HepG2 (cell line): ENCODE data around the gene PSMA7. TPM values are rescaled to one million over a fixed set of nuclear protein-coding genes. Genes with fewer than 3 reads are reported as not detected.

Experiments used
- CCAR2 ChIP-seq: fragments of 200-400 bp; formaldehyde crosslinking; optimal IDR thresholded peaks from 2 replicates; pipeline ENCODE3; 2018; ENCODE audit warnings: low read depth, mild to moderate bottlenecking, low read length, moderate library complexity
- ELK4 ChIP-seq: sonication (generic); formaldehyde crosslinking; IDR thresholded peaks from 2 replicates; pipeline ENCODE4 v1.9.0; 2021; ENCODE audit warnings: missing genetic modification reagents, borderline replicate concordance
- JUND ChIP-seq: sonication (generic); formaldehyde crosslinking; IDR thresholded peaks from 2 replicates; pipeline ENCODE4 v1.8.0; 2022; ENCODE audit warnings: mild to moderate bottlenecking, missing genetic modification reagents
- MZF1 ChIP-seq: sonication (generic); formaldehyde crosslinking; IDR thresholded peaks from 2 replicates; pipeline ENCODE4 v1.8.1; 2023; ENCODE audit warnings: mild to moderate bottlenecking, missing genetic modification reagents, borderline replicate concordance
- PAXIP1 ChIP-seq: sonication (generic); formaldehyde crosslinking; conservative IDR thresholded peaks from 2 replicates; pipeline ENCODE4 v1.4.0; 2020; ENCODE audit warnings: mild to moderate bottlenecking, missing genetic modification reagents, moderate library complexity
- ZNF577 ChIP-seq: sonication (generic); formaldehyde crosslinking; IDR thresholded peaks from 2 replicates; pipeline ENCODE4 v1.4.0; 2020; ENCODE audit warnings: mild to moderate bottlenecking, low read depth, missing genetic modification reagents, borderline replicate concordance
- polyA plus RNA-seq, 8 experiments: library from polyadenylated mRNA; depleted of rRNA in 3 of 8; stranded (reverse) in 7 of 8; unstranded in 1 of 8; fragments of >200 nt; fragmentation: Illumina TruSeq in 4 of 8; extraction: Trizol in 4 of 8; gene quantifications; 2 replicates each; pipeline versions ENCODE4 v1.2.1 to v1.2.3, GENCODE V29; 2011 to 2016; ENCODE audit warnings: low read depth in 4 of 8, missing spikeins in 1 of 8, mixed read lengths in 1 of 8; ENCODE audit not compliant: insufficient read depth in 1 of 8
- total RNA-seq, 5 experiments: library from RNA; depleted of rRNA; stranded (reverse); fragments of >200 nt; fragmentation: Illumina TruSeq; extraction: Trizol; gene quantifications; 2 replicates each; pipeline ENCODE4 v1.2.3, GENCODE V29; 2016; ENCODE audit warnings: low read depth in 1 of 5
- TF ChIP-seq, protein P1 (sequence below): sonication (generic); formaldehyde crosslinking; IDR thresholded peaks from 2 replicates; pipeline ENCODE4 v1.4.0; 2020; ENCODE audit warnings: missing genetic modification reagents, borderline replicate concordance
- TF ChIP-seq, protein P2 (sequence below): sonication (generic); formaldehyde crosslinking; IDR thresholded peaks from 2 replicates; pipeline ENCODE4 v1.4.0; 2020; ENCODE audit warnings: missing genetic modification reagents, mild to moderate bottlenecking, borderline replicate concordance
- TF ChIP-seq, protein P3 (sequence below): sonication (generic); formaldehyde crosslinking; IDR thresholded peaks from 2 replicates; pipeline ENCODE4 v1.5.0; 2020; ENCODE audit warnings: mild to moderate bottlenecking, missing genetic modification reagents, borderline replicate concordance

Gene PSMA7
- total and polyA plus RNA-seq, 2 of the 13 experiments (the other 11 are each of a cell fraction or from before 2014, with no cell fraction given): 531 to 631 TPM

- TF ChIP-seq, protein P1, sequence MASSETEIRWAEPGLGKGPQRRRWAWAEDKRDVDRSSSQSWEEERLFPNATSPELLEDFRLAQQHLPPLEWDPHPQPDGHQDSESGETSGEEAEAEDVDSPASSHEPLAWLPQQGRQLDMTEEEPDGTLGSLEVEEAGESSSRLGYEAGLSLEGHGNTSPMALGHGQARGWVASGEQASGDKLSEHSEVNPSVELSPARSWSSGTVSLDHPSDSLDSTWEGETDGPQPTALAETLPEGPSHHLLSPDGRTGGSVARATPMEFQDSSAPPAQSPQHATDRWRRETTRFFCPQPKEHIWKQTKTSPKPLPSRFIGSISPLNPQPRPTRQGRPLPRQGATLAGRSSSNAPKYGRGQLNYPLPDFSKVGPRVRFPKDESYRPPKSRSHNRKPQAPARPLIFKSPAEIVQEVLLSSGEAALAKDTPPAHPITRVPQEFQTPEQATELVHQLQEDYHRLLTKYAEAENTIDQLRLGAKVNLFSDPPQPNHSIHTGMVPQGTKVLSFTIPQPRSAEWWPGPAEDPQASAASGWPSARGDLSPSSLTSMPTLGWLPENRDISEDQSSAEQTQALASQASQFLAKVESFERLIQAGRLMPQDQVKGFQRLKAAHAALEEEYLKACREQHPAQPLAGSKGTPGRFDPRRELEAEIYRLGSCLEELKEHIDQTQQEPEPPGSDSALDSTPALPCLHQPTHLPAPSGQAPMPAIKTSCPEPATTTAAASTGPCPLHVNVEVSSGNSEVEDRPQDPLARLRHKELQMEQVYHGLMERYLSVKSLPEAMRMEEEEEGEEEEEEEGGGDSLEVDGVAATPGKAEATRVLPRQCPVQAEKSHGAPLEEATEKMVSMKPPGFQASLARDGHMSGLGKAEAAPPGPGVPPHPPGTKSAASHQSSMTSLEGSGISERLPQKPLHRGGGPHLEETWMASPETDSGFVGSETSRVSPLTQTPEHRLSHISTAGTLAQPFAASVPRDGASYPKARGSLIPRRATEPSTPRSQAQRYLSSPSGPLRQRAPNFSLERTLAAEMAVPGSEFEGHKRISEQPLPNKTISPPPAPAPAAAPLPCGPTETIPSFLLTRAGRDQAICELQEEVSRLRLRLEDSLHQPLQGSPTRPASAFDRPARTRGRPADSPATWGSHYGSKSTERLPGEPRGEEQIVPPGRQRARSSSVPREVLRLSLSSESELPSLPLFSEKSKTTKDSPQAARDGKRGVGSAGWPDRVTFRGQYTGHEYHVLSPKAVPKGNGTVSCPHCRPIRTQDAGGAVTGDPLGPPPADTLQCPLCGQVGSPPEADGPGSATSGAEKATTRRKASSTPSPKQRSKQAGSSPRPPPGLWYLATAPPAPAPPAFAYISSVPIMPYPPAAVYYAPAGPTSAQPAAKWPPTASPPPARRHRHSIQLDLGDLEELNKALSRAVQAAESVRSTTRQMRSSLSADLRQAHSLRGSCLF: no peak
- no peak for TF ChIP-seq JUND (CRISPR knock-in tag)
- TF ChIP-seq MZF1: peak; percentile 46; the same call in 1 of the 2 replicates
- no peak for TF ChIP-seq ZNF577 (CRISPR knock-in tag)
- TF ChIP-seq PAXIP1: 0 out of 2 replicates have a peak, but pooled peaks have one; percentile 17
- TF ChIP-seq, protein P2, sequence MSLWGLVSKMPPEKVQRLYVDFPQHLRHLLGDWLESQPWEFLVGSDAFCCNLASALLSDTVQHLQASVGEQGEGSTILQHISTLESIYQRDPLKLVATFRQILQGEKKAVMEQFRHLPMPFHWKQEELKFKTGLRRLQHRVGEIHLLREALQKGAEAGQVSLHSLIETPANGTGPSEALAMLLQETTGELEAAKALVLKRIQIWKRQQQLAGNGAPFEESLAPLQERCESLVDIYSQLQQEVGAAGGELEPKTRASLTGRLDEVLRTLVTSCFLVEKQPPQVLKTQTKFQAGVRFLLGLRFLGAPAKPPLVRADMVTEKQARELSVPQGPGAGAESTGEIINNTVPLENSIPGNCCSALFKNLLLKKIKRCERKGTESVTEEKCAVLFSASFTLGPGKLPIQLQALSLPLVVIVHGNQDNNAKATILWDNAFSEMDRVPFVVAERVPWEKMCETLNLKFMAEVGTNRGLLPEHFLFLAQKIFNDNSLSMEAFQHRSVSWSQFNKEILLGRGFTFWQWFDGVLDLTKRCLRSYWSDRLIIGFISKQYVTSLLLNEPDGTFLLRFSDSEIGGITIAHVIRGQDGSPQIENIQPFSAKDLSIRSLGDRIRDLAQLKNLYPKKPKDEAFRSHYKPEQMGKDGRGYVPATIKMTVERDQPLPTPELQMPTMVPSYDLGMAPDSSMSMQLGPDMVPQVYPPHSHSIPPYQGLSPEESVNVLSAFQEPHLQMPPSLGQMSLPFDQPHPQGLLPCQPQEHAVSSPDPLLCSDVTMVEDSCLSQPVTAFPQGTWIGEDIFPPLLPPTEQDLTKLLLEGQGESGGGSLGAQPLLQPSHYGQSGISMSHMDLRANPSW (CRISPR knock-in tag): no peak
- TF ChIP-seq, protein P3, sequence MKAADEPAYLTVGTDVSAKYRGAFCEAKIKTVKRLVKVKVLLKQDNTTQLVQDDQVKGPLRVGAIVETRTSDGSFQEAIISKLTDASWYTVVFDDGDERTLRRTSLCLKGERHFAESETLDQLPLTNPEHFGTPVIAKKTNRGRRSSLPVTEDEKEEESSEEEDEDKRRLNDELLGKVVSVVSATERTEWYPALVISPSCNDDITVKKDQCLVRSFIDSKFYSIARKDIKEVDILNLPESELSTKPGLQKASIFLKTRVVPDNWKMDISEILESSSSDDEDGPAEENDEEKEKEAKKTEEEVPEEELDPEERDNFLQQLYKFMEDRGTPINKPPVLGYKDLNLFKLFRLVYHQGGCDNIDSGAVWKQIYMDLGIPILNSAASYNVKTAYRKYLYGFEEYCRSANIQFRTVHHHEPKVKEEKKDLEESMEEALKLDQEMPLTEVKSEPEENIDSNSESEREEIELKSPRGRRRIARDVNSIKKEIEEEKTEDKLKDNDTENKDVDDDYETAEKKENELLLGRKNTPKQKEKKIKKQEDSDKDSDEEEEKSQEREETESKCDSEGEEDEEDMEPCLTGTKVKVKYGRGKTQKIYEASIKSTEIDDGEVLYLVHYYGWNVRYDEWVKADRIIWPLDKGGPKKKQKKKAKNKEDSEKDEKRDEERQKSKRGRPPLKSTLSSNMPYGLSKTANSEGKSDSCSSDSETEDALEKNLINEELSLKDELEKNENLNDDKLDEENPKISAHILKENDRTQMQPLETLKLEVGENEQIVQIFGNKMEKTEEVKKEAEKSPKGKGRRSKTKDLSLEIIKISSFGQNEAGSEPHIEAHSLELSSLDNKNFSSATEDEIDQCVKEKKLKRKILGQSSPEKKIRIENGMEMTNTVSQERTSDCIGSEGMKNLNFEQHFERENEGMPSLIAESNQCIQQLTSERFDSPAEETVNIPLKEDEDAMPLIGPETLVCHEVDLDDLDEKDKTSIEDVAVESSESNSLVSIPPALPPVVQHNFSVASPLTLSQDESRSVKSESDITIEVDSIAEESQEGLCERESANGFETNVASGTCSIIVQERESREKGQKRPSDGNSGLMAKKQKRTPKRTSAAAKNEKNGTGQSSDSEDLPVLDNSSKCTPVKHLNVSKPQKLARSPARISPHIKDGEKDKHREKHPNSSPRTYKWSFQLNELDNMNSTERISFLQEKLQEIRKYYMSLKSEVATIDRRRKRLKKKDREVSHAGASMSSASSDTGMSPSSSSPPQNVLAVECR (CRISPR knock-in tag): peak; percentile 81
- no peak for TF ChIP-seq CCAR2
- no peak for TF ChIP-seq ELK4
These were observed 997 bp upstream of the PSMA7 start (continued) for GRCh38 chr20:62143957-62144825.
